SIG-M5 treated with dmso at 0.1 percent for 504 hours (cell line): ENCODE measurements around the gene TMEM237.

Experiments used
- DNase-seq: peaks from one replicate; lab custom pipeline; 2025; ENCODE audit not compliant: unreplicated experiment; lab: John Stamatoyannopoulos, UW

Gene TMEM237

GRCh38 chr2:201642086-201642578 lies 1.2 kb downstream of the TMEM237 start:
- DNase-seq: peak; percentile 73

GRCh38 chr2:201639205-201639604 lies 4.1 kb downstream of the TMEM237 start:
- DNase-seq: no peak

- DNase-seq: no peak
Measured at GRCh38 chr2:201638326-201638725, 5.0 kb downstream of the TMEM237 start.

- no peak for DNase-seq
Measured at GRCh38 chr2:201633661-201634249, 9.5 kb downstream of the TMEM237 start.

- no peak for DNase-seq
Measured at GRCh38 chr2:201631041-201631440, 12.3 kb downstream of the TMEM237 start.

- no peak for DNase-seq
Measured at GRCh38 chr2:201630577-201630976, 12.7 kb downstream of the TMEM237 start.

GRCh38 chr2:201628545-201628944 lies 14.8 kb downstream of the TMEM237 start:
- no peak for DNase-seq

GRCh38 chr2:201622306-201622970 lies 20.9 kb downstream of the TMEM237 start:
- DNase-seq: no peak

GRCh38 chr2:201621293-201621999 lies 21.9 kb downstream of the TMEM237 start:
- DNase-seq: no peak

GRCh38 chr2:201618744-201619662 lies 24.3 kb downstream of the TMEM237 start:
- DNase-seq: no peak

GRCh38 chr2:201608021-201608420 lies 35.3 kb downstream of the TMEM237 start:
- DNase-seq: no peak

- DNase-seq: no peak
Measured at GRCh38 chr2:201607568-201607967, 35.7 kb downstream of the TMEM237 start.

- DNase-seq: no peak
Measured at GRCh38 chr2:201600906-201601305, 42.4 kb downstream of the TMEM237 start.

- no peak for DNase-seq
Measured at GRCh38 chr2:201597397-201597796, 45.9 kb downstream of the TMEM237 start.

- peak; percentile 58 for DNase-seq
Measured at GRCh38 chr2:201580486-201580885, 62.8 kb downstream of the TMEM237 start.

GRCh38 chr2:201579536-201579935 lies 63.8 kb downstream of the TMEM237 start:
- DNase-seq: no peak

GRCh38 chr2:201575971-201576370 lies 67.3 kb downstream of the TMEM237 start:
- DNase-seq: peak; percentile 2

GRCh38 chr2:201574766-201575165 lies 68.5 kb downstream of the TMEM237 start:
- DNase-seq: peak; percentile 60

GRCh38 chr2:201572846-201573508 lies 70.3 kb downstream of the TMEM237 start:
- DNase-seq: peak; percentile 18
